ENCODE data around the gene TUBA1C. TPM values are rescaled to one million over a fixed set of nuclear protein-coding genes. Genes with fewer than 3 reads are reported as not detected.
"Not testable (repeated sequence)": the region's sequence is repeated elsewhere in the genome, so short reads cannot be mapped to it uniquely, and the experiment has no call there.

TUBA1C gene
- total RNA-seq, 1 donor from 2014 or later, result 218 TPM

- no peak for DNase-seq (ENCODE audit: extremely low spot score in 2 of 2)
- H3K4me3 ChIP-seq, result no peak overlapping the region
- intact Hi-C loops (cut with DNase I), result no loop called here
- no peak overlapping the region for H3K27ac ChIP-seq
- TF ChIP-seq POLR2A (IDR thresholded peaks at IDR 0.05) (no peak), CTCF (IDR thresholded peaks at IDR 0.05) (no peak), POLR2AphosphoS5 (IDR thresholded peaks at IDR 0.05; ENCODE audit: insufficient read depth in 1 of 2, low read depth in 1 of 2) (no peak)
- H3K27me3 ChIP-seq, result peaks cover 13% of the 10 kb centered on the region
- peaks cover 34% of the 10 kb centered on the region for H3K4me1 ChIP-seq
- H3K36me3 ChIP-seq, result no peaks in the 10 kb centered on the region
- H3K9me3 ChIP-seq, result no peaks in the 10 kb centered on the region
Observed at GRCh38 chr12:49298160-49298559, 33.3 kb downstream of the TUBA1C start.

GRCh38 chr12:49301760-49302159 is 36.9 kb downstream of the TUBA1C start:
- intact Hi-C loops (cut with DNase I), result no loop called here
- H3K27me3 ChIP-seq, result peaks cover 9% of the 10 kb centered on the region

GRCh38 chr12:49304161-49304560 is 39.3 kb downstream of the TUBA1C start:
- no peak for DNase-seq (ENCODE audit: extremely low spot score in 2 of 2)
- H3K27ac ChIP-seq, result no peak overlapping the region
- no peaks in the 10 kb centered on the region for H3K36me3 ChIP-seq
- intact Hi-C loops (cut with DNase I), result no loop called here
- TF ChIP-seq POLR2AphosphoS5 (IDR thresholded peaks at IDR 0.05; ENCODE audit: insufficient read depth in 1 of 2, low read depth in 1 of 2) (no peak), POLR2A (IDR thresholded peaks at IDR 0.05) (no peak), CTCF (IDR thresholded peaks at IDR 0.05) (no peak)
- no peak overlapping the region for H3K4me3 ChIP-seq
- H3K9me3 ChIP-seq, result no peaks in the 10 kb centered on the region
- no peaks in the 10 kb centered on the region for H3K27me3 ChIP-seq
- no peaks in the 10 kb centered on the region for H3K4me1 ChIP-seq

More at GRCh38 chr12:49301760-49302159, 36.9 kb downstream of the TUBA1C start:
- Histone ChIP-seq H3K9me3 (no peaks in the 10 kb centered on the region), H3K36me3 (no peaks in the 10 kb centered on the region), H3K27ac (no peak overlapping the region), H3K4me1 (peaks cover 11% of the 10 kb centered on the region), H3K4me3 (no peak overlapping the region)
- DNase-seq (ENCODE audit: extremely low spot score in 2 of 2), result no peak
- TF ChIP-seq POLR2AphosphoS5 (IDR thresholded peaks at IDR 0.05; ENCODE audit: insufficient read depth in 1 of 2, low read depth in 1 of 2), result no peak
- no peak for TF ChIP-seq CTCF (IDR thresholded peaks at IDR 0.05)
- no peak for TF ChIP-seq POLR2A (IDR thresholded peaks at IDR 0.05)

GRCh38 chr12:49305762-49306510 is 41.1 kb downstream of the TUBA1C start:
- H3K4me3 ChIP-seq, result no peak overlapping the region
- H3K27me3 ChIP-seq, result no peaks in the 10 kb centered on the region
- no peak for TF ChIP-seq POLR2AphosphoS5 (IDR thresholded peaks at IDR 0.05; ENCODE audit: insufficient read depth in 1 of 2, low read depth in 1 of 2)
- TF ChIP-seq POLR2A (IDR thresholded peaks at IDR 0.05), result no peak
- no peak for TF ChIP-seq CTCF (IDR thresholded peaks at IDR 0.05)
- no peaks in the 10 kb centered on the region for H3K36me3 ChIP-seq
- H3K4me1 ChIP-seq, result no peaks in the 10 kb centered on the region
- intact Hi-C loops (cut with DNase I), result no loop called here
- no peaks in the 10 kb centered on the region for H3K9me3 ChIP-seq
- no peak for DNase-seq (ENCODE audit: extremely low spot score in 2 of 2)
- no peak overlapping the region for H3K27ac ChIP-seq

- Histone ChIP-seq H3K36me3 (no peaks in the 10 kb centered on the region), H3K4me3 (no peak overlapping the region), H3K27ac (no peak overlapping the region), H3K27me3 (no peaks in the 10 kb centered on the region), H3K4me1 (no peaks in the 10 kb centered on the region), H3K9me3 (no peaks in the 10 kb centered on the region)
- TF ChIP-seq POLR2AphosphoS5 (IDR thresholded peaks at IDR 0.05; ENCODE audit: insufficient read depth in 1 of 2, low read depth in 1 of 2) (no peak), POLR2A (IDR thresholded peaks at IDR 0.05) (no peak), CTCF (IDR thresholded peaks at IDR 0.05) (no peak)
- no peak for DNase-seq (ENCODE audit: extremely low spot score in 2 of 2)
- intact Hi-C loops (cut with DNase I), result no loop called here
Observed at GRCh38 chr12:49309386-49309785, 44.5 kb downstream of the TUBA1C start.

GRCh38 chr12:49310451-49311000 is 45.6 kb downstream of the TUBA1C start:
- H3K36me3 ChIP-seq; H3K27me3 ChIP-seq; H3K4me3 ChIP-seq; intact Hi-C loops (cut with DNase I); DNase-seq (ENCODE audit: extremely low spot score in 2 of 2); H3K4me1 ChIP-seq; H3K9me3 ChIP-seq; H3K27ac ChIP-seq: not testable (repeated sequence)
